Measurements from ENCODE around the gene TAF7L.

DNA sequence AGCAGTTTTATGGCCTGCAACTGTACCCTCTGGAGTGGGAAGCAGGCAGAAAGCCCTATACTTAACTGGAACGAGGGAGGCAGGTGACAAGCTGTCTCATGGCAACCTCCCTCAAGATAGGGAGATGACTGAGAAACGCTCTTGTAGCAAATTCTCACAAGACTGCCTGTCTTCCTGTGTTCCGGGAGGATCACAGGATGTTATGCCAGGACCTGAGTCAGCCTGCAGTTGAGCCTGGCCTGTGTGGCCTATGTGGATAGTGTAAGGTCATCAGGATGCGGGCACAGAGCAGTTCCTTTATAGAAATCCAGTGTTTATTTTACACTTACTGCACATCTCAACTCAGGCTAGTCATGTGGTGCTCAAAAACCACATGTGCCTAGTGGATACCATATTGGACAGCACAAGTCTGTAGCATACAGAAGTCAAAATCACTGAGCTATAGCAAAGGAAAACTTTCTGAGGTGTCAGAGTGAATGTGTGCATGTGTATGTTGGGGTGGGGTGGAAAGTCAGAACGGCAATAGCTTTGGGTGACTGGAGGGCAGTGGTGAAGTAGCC, 25.2 kb downstream of the TAF7L start:
- TF ChIP-seq, protein P1, sequence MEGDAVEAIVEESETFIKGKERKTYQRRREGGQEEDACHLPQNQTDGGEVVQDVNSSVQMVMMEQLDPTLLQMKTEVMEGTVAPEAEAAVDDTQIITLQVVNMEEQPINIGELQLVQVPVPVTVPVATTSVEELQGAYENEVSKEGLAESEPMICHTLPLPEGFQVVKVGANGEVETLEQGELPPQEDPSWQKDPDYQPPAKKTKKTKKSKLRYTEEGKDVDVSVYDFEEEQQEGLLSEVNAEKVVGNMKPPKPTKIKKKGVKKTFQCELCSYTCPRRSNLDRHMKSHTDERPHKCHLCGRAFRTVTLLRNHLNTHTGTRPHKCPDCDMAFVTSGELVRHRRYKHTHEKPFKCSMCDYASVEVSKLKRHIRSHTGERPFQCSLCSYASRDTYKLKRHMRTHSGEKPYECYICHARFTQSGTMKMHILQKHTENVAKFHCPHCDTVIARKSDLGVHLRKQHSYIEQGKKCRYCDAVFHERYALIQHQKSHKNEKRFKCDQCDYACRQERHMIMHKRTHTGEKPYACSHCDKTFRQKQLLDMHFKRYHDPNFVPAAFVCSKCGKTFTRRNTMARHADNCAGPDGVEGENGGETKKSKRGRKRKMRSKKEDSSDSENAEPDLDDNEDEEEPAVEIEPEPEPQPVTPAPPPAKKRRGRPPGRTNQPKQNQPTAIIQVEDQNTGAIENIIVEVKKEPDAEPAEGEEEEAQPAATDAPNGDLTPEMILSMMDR (IDR thresholded peaks at IDR 0.05; ENCODE audit: poor library complexity) = no peak
- TF ChIP-seq EZH2phosphoT487 (IDR thresholded peaks at IDR 0.05; ENCODE audit: low read depth, severe bottlenecking, unreplicated experiment) (no peak), EZH2 (IDR thresholded peaks at IDR 0.05; ENCODE audit: borderline replicate concordance) (no peak)

All from hepatocyte (in vitro differentiated cells).